ENCODE results near the gene ITIH3.
"Not testable (repeated sequence)": the region's sequence is repeated elsewhere in the genome, so short reads cannot be mapped to it uniquely, and the experiment has no call there.

The ITIH3 gene

GRCh38 chr3:52794612-52795099 is at the start of gene ITIH3:
Gene ITIH3 (plus strand): TSS chr3:52794796. CDS start chr3:52794804, 8 bp downstream.
- no peak for DNase-seq

- DNase-seq: no peak
These were observed 42.4 kb upstream of the ITIH3 start for GRCh38 chr3:52752045-52752660.

GRCh38 chr3:52754373-52754772 is 40.2 kb upstream of the ITIH3 start:
- DNase-seq: no peak

DNA sequence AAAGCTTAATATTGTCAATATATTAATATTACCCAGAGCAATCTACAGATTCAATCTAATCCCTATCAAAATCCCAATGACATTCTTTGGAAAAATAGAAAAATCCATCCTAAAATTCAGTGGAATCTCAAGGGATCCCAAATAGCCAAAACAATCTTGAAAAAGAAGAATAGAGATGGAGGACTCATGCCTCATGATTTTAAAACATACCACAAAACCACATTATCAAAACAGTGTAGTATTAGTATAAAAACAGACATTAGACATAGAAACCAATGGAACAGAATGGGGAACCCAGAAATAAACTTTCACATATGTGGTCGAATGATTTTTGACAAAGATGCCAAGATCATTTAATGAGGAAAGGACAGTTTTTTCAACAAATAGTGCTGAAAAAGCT is 38.5 kb upstream of the ITIH3 start:
- DNase-seq: no peak

- DNase-seq: no peak
These were observed 31.1 kb upstream of the ITIH3 start for GRCh38 chr3:52763466-52763865.

GRCh38 chr3:52769786-52770455 is 24.7 kb upstream of the ITIH3 start:
- DNase-seq: no peak

- DNase-seq: peak; percentile 38
These were observed 23.9 kb upstream of the ITIH3 start, which contains the start of gene NEK4 for GRCh38 chr3:52770496-52771333. Gene NEK4 (minus strand): TSS chr3:52770940. CDS start chr3:52770746, 194 bp downstream.

DNA sequence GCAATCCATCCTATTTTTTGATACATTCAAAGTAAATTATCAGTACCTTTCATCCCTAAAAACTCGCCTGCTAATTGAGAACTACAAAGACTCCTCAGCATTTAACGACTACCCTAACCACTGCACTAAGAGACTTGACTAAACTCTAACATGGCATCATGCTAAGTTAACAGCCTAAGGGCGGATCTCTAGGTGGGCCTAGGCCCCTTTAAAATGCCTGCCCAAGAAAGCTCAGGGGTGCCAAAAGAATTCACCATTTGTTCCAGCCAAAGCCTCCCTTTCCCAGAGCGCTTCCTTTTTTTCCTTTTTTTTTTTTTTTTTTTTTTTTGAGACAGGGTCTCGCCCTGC is 23.3 kb upstream of the ITIH3 start:
- no peak for DNase-seq

GRCh38 chr3:52771702-52772101 is 22.9 kb upstream of the ITIH3 start:
- DNase-seq: no peak

DNA sequence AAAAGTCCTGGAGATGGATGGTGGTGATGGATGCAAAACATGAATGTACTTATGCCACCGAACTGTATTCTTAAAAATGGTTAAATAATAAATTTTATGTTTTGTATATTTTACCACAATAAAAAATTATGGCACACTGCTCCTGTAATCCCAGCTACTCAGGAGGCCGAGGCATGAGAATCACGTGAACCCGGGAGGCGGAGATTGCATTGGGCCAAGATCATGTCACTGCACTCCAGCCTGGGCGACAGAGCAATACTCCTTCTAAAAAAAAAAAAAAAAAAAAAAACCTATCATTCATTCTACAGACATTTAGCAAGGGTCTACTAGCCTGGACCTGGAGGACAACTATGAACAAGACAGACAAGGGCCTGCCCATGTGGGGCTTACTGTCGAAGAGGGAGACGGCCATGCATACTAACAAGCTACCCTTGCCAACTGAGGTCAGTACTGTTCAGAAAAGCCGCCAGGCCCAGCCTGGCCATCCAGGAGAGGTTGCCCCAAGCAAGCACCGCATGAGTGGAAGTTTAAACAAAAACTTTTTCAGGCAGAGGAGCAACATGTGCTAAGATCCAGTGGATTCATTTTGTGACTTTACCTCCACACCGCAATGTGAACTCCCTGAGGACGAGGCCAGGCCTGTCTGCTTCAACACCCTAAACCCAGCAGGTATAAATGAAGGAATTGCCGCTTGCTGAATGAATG is 21.1 kb upstream of the ITIH3 start:
- no peak for DNase-seq

GRCh38 chr3:52774066-52774713 is 20.4 kb upstream of the ITIH3 start:
- DNase-seq: no peak

DNA sequence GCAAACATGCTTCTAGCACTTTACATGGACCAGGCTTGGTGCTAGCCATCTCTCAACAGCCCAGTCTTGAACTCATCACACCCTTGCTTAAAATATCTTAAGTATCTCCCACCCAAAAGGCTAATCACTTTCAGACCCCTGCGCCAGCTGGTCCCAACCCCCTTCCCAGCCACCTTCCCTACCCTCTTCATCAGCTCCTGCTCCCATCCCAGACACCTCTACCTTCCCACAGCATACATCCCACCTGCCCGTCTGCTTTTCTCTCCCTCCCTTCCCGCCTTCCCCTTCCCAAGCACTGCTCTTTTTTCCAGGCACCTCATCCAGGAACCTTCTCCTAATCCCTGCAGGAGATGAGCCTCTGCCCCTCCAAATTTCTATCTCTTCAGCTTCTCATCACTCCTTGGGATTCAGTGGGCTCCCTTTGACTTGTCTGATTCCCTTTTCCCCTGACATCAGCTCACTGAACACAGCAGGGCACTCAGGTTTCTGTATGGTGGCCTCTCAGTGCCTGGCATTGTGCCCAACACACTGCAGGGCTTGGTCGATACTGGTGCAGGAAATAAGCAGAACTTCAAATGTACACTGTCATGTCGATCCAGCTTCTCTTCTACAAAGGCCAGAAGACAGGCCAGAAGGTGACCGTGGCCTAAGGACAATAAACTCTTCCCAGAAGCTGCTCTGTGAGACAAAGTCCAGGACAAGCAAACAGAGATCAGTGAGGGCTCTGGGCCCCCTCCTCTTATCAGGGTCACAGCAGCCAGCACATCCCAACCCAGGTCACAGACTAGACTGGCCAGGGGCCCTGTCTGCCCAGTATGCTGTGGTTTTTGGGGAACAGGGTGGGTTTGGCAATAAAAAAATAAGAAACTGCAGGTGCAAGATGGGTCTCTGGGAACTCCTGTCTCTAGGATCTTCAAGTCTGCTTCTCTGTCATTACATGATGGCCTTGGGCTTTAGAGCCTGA is 19.4 kb upstream of the ITIH3 start:
- DNase-seq: no peak

DNA sequence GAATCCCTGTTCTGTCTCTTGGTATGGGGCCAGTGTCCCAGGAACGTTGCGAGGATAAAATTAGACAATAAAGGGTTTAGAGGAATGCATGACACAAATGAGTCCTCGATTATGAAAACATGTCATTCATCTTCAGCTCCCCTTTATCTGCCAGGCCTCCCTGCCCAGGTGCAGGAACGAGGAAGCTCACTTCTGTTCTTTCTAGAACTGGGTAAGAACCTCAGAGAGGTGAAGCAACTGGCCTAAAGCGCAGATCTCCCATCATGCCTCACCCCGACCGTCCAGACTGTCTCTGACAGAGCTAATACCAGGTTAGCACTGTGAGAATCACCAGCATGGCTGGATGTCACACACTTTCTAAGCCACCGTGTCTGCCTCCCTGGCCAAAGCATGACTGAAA is 18.7 kb upstream of the ITIH3 start:
- DNase-seq: no peak

DNA sequence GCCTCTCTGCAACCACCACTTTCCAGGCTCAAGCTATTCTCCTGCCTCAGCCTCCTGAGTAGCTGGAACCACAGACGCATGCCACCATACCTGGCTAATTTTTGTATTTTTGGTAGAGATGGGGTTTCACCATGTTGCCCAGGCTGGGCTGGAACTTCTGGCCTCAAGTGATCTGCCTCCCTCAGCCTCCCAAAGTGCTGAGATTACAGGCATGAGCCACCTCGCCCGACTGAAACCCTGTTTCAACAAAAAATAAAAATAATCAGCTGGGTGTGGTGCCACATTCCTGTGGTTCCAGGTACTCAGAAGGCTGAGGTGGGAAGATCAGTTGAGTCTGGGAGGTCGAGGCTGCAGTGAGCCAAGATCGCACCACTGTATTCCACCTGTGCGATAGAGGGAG is 18.1 kb upstream of the ITIH3 start:
- DNase-seq: not testable (repeated sequence)

DNA sequence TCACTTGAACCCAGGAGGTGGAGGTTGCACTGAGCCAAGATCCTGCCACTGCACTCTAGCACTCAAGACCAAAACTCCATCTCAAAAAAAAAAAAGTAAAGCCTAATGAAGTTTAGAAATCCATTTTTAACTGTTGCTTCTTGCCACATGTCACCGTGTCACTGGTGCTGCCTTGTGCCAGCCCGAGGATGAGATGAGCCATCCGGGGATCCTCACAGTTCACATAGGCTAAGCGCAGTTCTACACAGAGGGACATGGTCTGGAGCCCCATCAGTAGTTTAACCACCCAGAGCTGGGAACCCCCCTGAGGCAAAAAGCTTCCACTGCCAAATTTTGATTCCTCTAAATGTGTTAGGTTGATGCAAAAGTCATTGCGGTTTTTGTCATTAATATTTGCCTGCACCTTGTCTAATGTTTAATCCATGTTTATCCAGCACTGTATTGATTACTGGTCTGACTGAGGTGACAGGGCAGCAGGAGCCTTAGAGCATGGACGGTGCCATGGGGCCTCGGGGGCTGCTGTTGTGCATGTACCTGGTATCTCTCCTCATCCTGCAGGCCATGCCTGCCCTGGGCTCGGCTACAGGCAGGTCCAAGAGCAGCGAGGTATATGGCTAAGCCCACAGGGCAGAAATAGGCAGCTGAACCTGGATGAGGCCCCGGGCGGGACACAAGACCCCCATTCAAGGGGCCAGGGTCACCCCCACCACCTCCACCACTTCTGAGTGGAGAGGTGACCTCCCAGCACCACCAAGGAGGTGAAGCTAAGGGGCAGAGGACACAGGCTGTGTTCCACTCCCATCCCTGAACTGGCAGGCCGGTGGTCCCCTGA is 17.3 kb upstream of the ITIH3 start, which contains the start of gene ITIH1:
Gene ITIH1, plus strand, starts transcription at position 473 of the 832 bp plus-strand sequence. Its CDS starts 17 bp downstream, at position 490.
- DNase-seq: no peak

DNA sequence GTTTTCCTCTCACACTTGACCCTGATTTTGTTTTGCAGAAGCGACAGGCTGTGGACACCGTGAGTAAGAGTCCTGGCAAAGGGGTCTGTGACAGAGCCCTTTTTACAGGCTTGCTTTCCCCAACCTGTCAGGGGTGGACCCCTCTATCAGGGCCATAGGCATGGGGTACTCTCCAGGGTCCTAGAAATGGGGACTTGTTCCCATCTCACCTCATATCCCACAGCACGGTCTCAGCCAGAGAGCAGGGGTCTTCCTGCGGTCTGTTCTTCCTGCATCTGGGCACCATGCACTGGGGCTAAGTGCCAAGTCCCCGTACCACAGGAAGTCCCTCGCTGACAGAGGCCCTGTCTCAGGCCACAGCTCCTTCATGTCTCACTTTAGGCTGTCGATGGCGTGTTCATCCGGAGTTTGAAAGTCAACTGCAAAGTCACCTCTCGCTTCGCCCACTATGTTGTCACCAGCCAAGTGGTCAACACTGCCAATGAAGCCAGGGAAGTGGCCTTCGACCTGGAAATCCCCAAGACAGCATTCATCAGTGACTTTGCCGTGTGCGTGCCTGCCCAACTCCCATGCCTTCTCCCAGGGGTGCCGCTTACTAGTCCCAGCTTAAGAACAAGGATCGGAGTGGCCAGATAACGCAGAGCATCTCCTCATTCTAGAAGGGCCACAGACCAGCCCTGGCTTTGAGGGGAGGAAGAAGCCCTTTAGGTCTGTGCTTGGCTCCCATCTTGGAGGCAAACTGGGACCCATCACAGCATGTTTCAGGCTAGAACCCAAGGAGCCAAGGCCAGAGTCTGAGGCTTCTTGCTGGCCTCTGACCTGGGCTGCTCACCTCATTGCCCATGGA is 16.4 kb upstream of the ITIH3 start:
- DNase-seq: no peak

DNA sequence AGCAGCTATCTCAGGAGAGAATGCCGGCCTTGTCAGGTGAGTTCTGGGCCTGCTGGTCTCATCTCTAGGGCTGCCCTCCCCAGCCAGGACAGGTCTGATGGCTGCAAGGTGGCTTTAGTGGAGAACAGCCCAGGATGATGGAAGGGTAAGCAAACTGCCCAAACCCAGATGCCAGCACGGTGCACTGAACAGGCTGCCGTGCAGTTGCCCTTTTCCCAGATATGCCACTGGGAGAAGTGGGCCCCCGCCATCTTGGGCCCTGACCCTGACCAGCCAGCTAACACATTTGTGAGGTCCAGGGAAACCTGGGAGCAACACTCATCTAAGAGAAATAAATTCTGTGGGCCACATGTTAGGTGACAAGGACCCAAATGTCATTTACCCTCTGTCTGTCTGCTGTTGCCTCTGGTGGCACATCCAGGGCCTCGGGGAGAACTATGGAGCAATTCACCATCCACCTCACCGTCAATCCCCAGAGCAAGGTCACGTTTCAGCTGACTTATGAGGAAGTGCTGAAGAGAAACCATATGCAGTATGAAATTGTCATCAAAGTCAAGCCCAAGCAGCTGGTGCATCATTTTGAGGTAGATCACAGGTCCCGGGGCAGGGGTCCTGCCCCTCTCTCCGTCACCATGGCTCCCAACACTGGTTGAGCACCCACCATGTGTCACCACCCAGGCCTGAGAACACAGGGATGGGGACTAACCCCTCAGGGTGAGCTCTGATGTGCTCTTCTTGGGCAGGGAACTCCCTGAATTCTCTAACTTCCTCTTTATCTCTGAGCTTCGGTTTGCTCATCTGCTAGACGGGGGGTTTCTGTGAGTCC is 15.4 kb upstream of the ITIH3 start:
- DNase-seq: no peak

DNA sequence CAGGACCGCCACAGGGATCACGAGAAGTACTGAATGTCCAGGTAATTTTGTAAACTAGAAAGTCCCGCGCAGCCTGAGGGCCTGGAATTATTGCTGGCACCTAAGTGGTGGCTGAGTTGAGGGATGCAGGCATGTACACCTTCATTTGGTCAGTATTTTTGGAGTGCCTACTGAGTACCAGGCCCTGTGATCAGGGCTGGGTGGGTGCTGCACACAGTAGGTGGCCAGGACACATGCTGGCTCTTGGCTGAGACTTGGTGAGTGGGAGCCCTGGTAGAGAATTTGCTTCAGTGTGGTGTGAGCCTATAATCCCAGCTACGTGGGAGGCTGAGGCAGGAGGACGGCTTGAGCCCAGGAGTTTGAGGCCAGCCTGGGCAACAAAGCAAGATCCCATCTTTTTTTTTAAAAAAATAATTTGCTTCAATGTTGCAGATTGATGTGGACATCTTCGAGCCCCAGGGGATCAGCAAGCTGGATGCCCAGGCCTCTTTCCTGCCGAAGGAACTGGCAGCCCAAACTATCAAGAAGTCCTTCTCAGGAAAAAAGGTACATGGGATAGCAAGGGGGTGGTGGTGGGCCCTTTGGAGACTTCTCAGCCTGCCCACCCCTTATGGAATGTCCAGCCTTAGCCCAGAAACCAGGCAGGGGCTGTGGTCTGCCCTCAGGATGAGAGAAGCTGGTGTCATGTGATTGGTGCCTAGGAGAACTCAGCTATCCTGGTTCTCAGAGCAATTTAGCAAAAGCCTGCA is 14.6 kb upstream of the ITIH3 start:
- no peak for DNase-seq

Data from NCI-H1417 treated with DMSO at 0.1 percent for 48 hours (cell line).